GM21576 (cell line): Measurements from ENCODE around the gene ECHDC3.
"Not testable (repeated sequence)": the region's sequence is repeated elsewhere in the genome, so short reads cannot be mapped to it uniquely, and the experiment has no call there.

ENCODE experiments used
- ATAC-seq: cut with Tn5 transposase; IDR thresholded peaks from one replicate; pipeline ENCODE4 v1.9.1; 2021; ENCODE audit warnings: mild to moderate bottlenecking, moderate library complexity; ENCODE audit not compliant: unreplicated experiment

The ECHDC3 gene

GRCh38 chr10:11742009-11742778 lies at the start of gene ECHDC3:
Gene ECHDC3 (plus strand): TSS chr10:11742382. CDS start chr10:11742577, 195 bp downstream.
- ATAC-seq, result peak; percentile 62

- no peak for ATAC-seq
Measured at GRCh38 chr10:11693376-11693775, 48.8 kb upstream of the ECHDC3 start.

- ATAC-seq, result no peak
Measured at GRCh38 chr10:11695779-11696178, 46.4 kb upstream of the ECHDC3 start.

- no peak for ATAC-seq
Measured at GRCh38 chr10:11697718-11698527, 44.3 kb upstream of the ECHDC3 start.

GRCh38 chr10:11698691-11699549 lies 43.3 kb upstream of the ECHDC3 start:
- ATAC-seq, result peak; percentile 79

GRCh38 chr10:11699550-11700097 lies 42.6 kb upstream of the ECHDC3 start:
- ATAC-seq, result no peak

GRCh38 chr10:11700539-11700938 lies 41.6 kb upstream of the ECHDC3 start:
- no peak for ATAC-seq

GRCh38 chr10:11701451-11702095 lies 40.6 kb upstream of the ECHDC3 start:
- ATAC-seq, result no peak

GRCh38 chr10:11702264-11702663 lies 39.9 kb upstream of the ECHDC3 start:
- no peak for ATAC-seq

- ATAC-seq, result no peak
Measured at GRCh38 chr10:11704092-11704491, 38.1 kb upstream of the ECHDC3 start.

GRCh38 chr10:11705722-11706121 lies 36.5 kb upstream of the ECHDC3 start:
- no peak for ATAC-seq

GRCh38 chr10:11706895-11707567 lies 35.2 kb upstream of the ECHDC3 start:
- ATAC-seq, result no peak

GRCh38 chr10:11707624-11708350 lies 34.4 kb upstream of the ECHDC3 start:
- ATAC-seq, result no peak

- ATAC-seq, result not testable (repeated sequence)
Measured at GRCh38 chr10:11708801-11709200, 33.4 kb upstream of the ECHDC3 start.

GRCh38 chr10:11712744-11713143 lies 29.4 kb upstream of the ECHDC3 start:
- ATAC-seq, result no peak

- no peak for ATAC-seq
Measured at GRCh38 chr10:11713186-11713743, 28.9 kb upstream of the ECHDC3 start.

- no peak for ATAC-seq
Measured at GRCh38 chr10:11713963-11714362, 28.2 kb upstream of the ECHDC3 start.

- no peak for ATAC-seq
Measured at GRCh38 chr10:11714750-11715365, 27.3 kb upstream of the ECHDC3 start.
